ENCODE data around the gene IL15RA.

DNA sequence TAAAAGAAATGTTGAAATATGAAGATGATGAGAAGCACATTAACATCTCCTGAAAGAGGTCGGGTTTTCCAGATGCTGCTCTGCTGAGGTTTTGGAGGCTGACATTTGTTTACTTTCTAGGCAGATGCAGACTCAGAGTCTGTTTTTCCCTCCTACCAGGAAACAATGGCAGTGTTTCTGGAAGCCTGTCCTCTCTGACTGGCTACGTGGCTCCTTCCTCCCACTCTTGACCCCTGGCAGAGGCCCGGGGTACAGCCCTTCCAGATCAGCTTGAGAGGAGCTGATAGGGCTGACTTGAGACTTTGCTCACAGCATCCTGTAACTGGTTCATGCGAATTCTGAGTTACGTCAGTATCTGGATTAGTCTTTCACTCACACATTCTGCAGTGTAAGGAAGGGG is 41.1 kb upstream of the IL15RA start:
- TF ChIP-seq CTCF (IDR thresholded peaks at IDR 0.05) (no peak), EZH2 (IDR thresholded peaks at IDR 0.05; ENCODE audit: borderline replicate concordance, insufficient read depth, low read depth, low read length, poor library complexity, severe bottlenecking) (no peak)

All from B cell (primary cell).